Vagina (tissue), 2 donors: Measurements from ENCODE around the gene ZNF506.
"Not testable (repeated sequence)": the region's sequence is repeated elsewhere in the genome, so short reads cannot be mapped to it uniquely, and the experiment has no call there.

Experiments
- CTCF ChIP-seq, 3 experiments: fragments of 450-650 bp in 2 of 3; fragments of 200-600 bp in 1 of 3; sonication (generic) in 1 of 3; IDR thresholded peaks; one replicate each; pipeline ENCODE4 v1.5.1; 2017 to 2019; ENCODE audit warnings: antibody characterized with exemption in 3 of 3, mild to moderate bottlenecking in 2 of 3, moderate library complexity in 2 of 3
- POLR2AphosphoS5 ChIP-seq, 2 donors: sonication (generic); formaldehyde crosslinking; IDR thresholded peaks; one replicate each; pipeline ENCODE4 v1.9.0; 2017; ENCODE audit warnings: antibody characterized with exemption in 2 of 2, mild to moderate bottlenecking in 2 of 2, low read depth in 1 of 2; ENCODE audit not compliant: insufficient read depth in 1 of 2

GRCh38 chr19:19821976-19822375, 426 bp upstream of the ZNF506 start:
- not testable (repeated sequence) for TF ChIP-seq POLR2AphosphoS5 (IDR thresholded peaks at IDR 0.05; ENCODE audit: insufficient read depth in 1 of 2, low read depth in 1 of 2); CTCF (IDR thresholded peaks at IDR 0.05)
